HG02678 (cell line): ENCODE results near the gene BBS1.

Experiments used
- ATAC-seq: cut with Tn5 transposase; IDR thresholded peaks from one replicate; pipeline ENCODE4 v1.9.1; 2021; ENCODE audit warnings: mild to moderate bottlenecking, moderate library complexity; ENCODE audit not compliant: unreplicated experiment

The BBS1 gene

GRCh38 chr11:66548774-66549630, 38.6 kb downstream of the BBS1 start:
- ATAC-seq: no peak

DNA sequence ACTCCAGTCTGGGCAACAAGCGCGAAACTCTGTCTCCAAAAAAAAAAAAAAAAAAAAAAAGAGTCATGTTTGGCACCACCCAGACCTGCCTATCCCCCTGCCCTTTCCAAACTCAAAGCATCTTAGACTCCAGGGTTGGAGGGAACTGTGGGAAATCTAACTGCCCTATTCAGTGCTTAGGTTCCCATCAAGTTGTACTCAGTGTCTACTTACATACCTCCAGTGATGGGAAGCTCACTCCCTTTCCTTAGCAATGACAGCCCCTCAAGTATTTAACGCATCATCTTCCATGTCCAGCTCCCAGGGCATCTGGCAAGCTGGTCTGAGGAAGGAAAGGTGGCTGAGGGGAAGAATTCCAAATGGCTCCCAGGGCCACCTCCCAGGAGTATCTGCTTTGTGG, 39.3 kb downstream of the BBS1 start:
- no peak for ATAC-seq

DNA sequence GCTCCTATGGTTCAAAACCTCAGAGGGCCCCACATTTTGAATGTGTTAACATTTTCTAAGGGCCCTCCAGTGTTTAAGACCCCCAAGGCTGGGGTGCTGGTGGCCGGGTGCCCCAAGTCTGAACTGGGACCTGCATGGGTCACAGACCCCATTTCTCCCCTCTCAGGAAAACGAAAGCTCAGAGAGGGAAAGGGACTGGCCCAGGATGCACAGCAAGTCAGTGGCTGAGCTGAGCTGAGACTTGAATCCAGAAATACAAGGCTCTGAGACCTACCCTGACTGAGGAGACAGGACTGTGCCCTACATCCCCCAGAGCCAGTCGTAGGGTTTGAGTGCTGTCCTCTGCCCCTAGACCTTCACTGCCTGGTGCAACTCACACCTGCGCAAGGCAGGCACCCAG, 40.5 kb downstream of the BBS1 start:
- no peak for ATAC-seq

- no peak for ATAC-seq
Measured at GRCh38 chr11:66554602-66555001, 44.2 kb downstream of the BBS1 start.

DNA sequence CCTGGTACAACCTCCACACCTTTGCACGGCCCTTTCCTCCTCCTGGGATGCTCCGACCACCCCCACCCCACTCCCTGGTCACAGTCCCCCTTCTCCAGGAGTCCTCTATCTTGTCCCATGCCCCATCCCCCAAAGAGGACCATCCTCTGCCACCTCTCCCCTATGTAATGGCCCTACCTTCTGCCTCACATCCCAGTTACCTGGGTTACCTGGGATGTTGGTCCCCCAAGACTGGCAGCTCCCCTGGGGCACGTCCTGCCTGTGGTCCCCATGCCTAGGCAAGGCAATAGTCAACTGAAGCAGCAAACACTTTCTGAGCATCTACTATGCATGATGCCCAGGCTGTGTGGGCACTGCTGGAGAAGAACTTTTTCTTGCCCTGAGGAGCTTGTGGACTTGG, 45.0 kb downstream of the BBS1 start:
- no peak for ATAC-seq

- ATAC-seq: no peak
Measured at GRCh38 chr11:66556086-66556485, 45.7 kb downstream of the BBS1 start.

- no peak for ATAC-seq
Measured at GRCh38 chr11:66557733-66558326, 47.4 kb downstream of the BBS1 start.

- no peak for ATAC-seq
Measured at GRCh38 chr11:66559142-66559865, 48.9 kb downstream of the BBS1 start.

DNA sequence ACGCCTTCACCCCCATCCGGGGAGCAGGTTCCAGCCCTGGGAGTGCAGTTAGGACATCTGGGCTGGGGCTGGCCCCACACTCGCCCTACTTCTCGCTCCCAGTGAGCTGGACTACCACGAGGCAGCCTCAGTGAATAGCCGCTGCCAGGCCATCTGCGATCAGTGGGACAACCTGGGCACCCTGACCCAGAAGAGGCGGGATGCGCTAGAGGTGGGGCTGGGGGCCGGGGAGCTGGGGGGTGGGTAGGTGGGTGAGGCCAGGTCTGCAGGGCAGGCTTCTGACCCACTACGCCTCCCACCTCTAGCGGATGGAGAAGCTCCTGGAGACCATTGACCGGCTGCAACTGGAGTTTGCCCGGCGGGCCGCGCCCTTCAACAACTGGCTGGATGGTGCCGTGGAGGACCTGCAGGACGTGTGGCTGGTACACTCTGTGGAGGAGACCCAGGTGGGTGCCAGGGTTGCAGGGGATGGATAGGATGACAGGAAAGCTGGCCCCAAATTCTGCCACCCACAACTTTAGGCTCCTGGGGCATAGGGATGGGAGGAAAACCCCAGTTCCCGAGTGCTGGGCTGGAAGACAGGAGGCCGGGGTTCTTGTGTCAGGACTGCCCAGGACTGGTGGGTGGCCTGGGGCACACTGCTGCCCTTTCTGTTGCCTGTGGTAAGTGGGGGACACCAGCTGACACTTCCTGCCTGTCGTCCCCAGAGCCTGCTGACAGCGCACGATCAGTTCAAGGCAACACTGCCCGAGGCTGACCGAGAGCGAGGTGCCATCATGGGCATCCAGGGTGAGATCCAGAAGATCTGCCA, 49.6 kb downstream of the BBS1 start:
- ATAC-seq: no peak

DNA sequence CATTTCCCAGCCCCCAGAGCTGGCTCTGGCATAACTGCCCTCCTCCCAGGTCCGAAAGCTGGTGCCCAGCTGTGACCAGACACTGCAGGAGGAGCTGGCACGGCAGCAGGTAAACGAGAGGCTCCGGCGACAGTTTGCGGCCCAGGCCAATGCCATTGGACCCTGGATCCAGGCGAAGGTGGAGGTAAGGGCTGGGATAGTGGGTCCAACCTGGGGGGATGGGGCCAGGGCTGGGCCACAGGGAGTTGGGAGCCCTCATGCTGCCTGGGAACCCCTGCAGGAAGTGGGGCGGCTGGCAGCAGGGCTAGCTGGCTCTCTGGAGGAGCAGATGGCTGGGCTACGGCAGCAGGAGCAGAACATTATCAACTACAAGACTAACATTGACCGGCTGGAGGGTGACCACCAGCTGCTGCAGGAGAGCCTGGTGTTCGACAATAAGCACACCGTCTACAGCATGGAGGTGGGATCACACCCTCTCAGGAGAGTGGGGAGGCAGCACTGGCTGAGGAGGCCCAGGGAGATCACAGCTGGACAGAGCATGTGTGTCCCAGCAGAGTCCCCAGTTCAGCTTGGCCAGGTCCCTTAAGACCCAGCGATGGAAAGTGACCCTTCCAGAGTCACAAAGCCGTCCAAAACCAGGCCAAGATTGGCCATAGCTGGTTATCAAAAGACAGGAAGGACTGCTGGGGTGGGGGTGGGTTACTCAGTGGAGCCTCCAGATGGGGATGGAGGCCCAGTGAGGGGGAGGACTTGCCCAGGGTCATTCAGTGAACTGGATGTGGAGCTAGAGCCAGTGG, 50.9 kb downstream of the BBS1 start:
- no peak for ATAC-seq

DNA sequence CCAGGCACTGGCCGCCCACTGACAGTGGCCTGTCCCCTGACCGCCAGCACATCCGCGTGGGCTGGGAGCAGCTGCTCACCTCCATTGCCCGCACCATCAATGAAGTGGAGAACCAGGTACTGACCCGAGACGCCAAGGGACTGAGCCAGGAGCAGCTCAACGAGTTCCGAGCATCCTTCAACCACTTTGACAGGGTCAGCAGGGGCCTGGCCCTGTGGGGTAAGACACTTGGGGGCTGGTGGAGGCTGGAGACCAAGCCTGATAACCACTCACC, 51.5 kb downstream of the BBS1 start:
- ATAC-seq: no peak

GRCh38 chr11:66562275-66562674, 51.8 kb downstream of the BBS1 start:
- ATAC-seq: no peak

DNA sequence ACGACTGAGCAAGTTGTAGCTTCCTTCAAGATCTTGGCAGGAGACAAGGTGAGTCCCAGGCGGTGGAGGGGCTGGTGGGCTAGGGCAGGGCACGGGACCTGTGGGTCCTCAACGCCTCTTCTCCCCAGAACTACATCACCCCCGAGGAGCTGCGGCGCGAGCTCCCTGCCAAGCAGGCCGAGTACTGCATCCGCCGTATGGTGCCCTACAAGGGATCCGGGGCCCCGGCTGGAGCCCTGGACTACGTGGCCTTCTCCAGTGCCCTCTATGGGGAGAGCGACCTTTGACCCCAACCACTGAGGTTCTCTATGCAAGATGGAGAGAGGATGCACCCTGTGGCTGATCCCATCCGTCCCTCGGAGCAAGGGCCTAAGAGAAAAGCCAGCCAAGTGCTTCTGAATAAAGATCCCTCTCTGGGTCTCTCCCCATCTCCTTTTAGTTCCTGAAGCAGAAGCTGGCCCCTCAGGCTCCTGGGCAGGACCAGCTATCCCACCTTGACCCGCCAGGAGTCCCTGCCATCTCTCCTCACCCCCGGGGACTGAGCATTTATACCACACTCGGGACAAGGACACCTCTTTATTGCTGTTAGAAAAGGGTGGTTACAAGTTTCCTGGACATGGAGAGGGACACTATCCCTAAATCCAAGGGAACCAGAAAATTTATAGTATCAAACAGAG, 52.6 kb downstream of the BBS1 start:
- no peak for ATAC-seq

- no peak for ATAC-seq
Measured at GRCh38 chr11:66563832-66564231, 53.4 kb downstream of the BBS1 start.

DNA sequence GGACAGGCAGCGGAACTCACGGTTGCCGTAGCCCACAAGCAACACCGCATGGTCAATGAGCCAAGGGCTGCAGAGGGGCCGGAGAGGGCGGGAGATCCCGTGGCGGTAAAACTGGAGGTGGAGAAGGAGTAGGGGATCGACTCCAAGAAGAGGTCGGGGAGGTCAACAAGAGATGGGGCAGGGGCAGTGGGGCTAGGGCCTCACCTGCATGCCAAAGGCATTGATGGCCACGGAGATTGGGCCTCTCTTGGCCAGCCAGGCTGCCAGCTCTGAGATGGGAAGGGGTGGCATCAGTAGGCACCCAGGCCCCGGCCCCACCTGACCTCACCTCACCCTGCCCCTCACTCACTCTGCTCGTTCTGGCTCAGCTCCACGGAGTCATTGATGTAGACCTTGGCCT, 54.1 kb downstream of the BBS1 start:
- no peak for ATAC-seq

DNA sequence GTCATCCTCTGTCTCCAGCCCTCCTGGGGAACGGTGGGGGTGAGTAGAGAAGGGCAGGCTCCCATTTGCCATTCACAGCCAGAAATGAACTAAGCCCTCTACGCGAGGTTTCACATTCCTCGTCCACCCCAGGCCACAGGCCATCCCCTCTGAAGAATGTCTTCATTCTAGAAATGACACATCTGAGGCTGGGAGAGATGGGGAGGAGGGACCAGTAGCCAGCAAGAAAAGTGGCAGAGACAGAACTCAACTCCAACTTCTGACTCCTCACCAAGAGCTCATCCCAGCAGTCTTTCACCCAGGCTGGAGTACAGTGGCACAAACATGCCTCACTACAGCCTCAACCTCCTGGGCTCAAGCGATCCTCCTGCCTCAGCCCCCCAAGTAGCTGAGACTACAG, 54.5 kb downstream of the BBS1 start:
- ATAC-seq: no peak

GRCh38 chr11:66566221-66566620, 55.8 kb downstream of the BBS1 start:
- ATAC-seq: no peak

DNA sequence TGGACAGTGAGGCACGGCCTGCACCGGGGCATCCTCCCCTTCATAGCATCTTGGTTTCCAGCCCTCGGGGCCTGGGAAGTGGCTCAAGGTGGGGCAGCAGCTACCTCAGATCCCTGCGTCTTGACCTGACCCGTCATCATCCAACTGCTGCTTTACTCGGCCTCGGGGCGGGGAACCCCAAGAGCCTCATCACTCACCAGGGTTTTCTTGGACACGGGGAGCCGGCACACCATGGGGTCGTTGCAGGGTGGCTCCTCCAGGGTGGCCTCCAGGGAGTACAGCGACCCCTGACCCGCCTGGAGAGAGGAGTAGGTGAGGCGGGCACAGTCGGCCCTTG, 57.3 kb downstream of the BBS1 start:
- no peak for ATAC-seq

GRCh38 chr11:66568124-66568916, 57.9 kb downstream of the BBS1 start, which contains the start of gene CTSF:
Gene CTSF, minus strand, starts transcription at chr11:66568606. Its CDS starts 120 bp downstream, at chr11:66568486.
- ATAC-seq: no peak
